Activated CD4-positive, alpha-beta T cell treated with anti-CD3 and anti-CD28 coated beads, Interleukin-2, amount 10 ng/mL, durations not matched to agents 24 days and 14 days (primary cell): Measurements from ENCODE around the gene FBXO7. TPM values are rescaled to one million over a fixed set of nuclear protein-coding genes. Genes with fewer than 3 reads are reported as not detected.

ENCODE experiments used
- DNase-seq: peaks from one replicate; pipeline ENCODE4 v3.0.0; 2022
- H3K27ac Mint-ChIP-seq: one replicate; pipeline ENCODE4 v1.8.0; 2022; ENCODE audit warnings: mild to moderate bottlenecking, mixed read lengths
- H3K27me3 Mint-ChIP-seq: one replicate; pipeline ENCODE4 v1.8.0; 2022; ENCODE audit warnings: mixed read lengths
- H3K36me3 Mint-ChIP-seq: one replicate; pipeline ENCODE4 v1.8.0; 2022; ENCODE audit warnings: low read depth, mild to moderate bottlenecking, mixed read lengths
- H3K4me1 Mint-ChIP-seq: one replicate; pipeline ENCODE4 v1.8.0; 2021; ENCODE audit warnings: mixed read lengths
- H3K4me3 Mint-ChIP-seq: one replicate; pipeline ENCODE4 v1.8.0; 2022; ENCODE audit warnings: mild to moderate bottlenecking, moderate library complexity, mixed read lengths
- H3K9me3 Mint-ChIP-seq: one replicate; pipeline ENCODE4 v1.8.0; 2021; ENCODE audit warnings: mixed read lengths
- intact Hi-C: fragments of 100-400 bp; cut with micrococcal nuclease; formaldehyde crosslinking; loops from one replicate; pipeline ENCODE4 v1.15.1; 2023
- total RNA-seq: library from RNA; stranded (reverse); gene quantifications from 2 replicates; pipeline ENCODE4 v1.2.3, GENCODE V29; 2022

Gene FBXO7
- total RNA-seq = 95.6 and 96.5 TPM in 2 replicates

DNA sequence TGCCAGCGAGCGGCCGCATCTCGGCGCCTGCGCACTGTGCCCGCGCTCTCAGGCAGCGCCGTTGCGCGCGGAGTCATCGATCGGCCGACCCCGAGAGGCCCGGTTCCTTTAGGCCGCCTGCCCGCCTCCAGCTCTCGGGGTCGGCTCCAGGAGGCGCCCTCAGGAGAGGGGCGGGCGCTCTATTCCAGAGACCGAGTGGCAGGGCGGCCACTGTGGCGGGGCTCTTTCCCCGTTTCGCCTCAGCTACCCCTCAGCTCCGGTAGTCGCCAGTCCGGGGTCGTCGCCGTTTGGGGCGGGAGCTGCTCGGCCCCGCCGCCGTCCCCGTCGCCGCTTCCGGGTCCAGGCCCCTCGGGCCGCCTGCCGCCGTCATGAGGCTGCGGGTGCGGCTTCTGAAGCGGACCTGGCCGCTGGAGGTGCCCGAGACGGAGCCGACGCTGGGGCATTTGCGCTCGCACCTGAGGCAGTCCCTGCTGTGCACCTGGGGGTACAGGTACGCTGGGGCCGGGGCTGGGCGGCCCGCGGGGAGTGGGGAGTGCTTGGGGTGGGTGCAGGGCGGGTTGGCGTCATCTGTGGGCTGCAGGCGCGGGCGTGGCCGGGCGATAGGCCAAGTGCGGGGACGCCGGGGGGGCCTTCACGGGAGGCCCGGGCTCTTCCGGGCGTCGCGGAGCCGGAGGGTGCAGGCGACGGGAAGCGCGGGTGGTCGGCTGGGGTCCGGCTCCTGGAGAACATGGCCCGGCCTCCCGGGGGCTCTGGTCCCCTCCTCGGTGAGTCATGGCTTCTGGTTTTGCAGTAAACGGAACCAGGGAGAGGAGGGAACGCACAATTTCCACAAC is at the start of gene FBXO7:
Gene FBXO7, plus strand, starts transcription at position 177 of the 833 bp plus-strand sequence. Its CDS starts 192 bp downstream, at position 369.
- peak; percentile 96 for DNase-seq
- Mint-ChIP-seq H3K4me3 (peak within 1 kb of the TSS; percentile 89), H3K9me3 (no peaks in the 10 kb centered on the region), H3K4me1 (peaks cover 20% of the 10 kb centered on the region), H3K36me3 (peaks cover 8% of the 10 kb centered on the region), H3K27me3 (no peaks in the 10 kb centered on the region), H3K27ac (peak within 1 kb of the TSS; percentile 95)
- intact Hi-C loops = loop anchor here (1.0 to 5.0 kb wide), 6 partner anchors 8 to 812 kb away; partner anchors contain the start of genes DEPDC5, PISD, PRR14L and RFPL2

DNA sequence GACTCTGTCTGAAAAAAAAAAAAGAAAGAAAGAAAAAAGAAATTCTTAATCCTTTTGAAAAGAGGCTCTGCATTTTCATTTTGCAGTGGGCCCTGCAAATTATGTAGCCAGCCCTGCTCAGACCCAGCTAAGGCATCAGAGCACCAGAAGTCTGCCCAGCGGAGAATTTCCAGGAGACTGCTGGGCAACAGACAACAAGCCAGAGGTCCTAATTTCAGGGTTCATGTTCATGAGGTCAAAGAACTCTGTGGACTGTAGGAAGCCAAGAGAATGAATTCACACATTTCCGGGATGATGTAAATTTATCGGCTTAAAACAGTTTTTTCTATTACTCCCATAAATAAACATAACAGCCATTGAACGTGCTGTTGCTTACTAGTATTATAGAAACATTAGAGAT is 47.7 kb upstream of the FBXO7 start:
- DNase-seq = no peak
- no peaks in the 10 kb centered on the region for H3K36me3 Mint-ChIP-seq
- intact Hi-C loops = no loop called here
- peaks cover 33% of the 10 kb centered on the region for H3K27me3 Mint-ChIP-seq
- no peaks in the 10 kb centered on the region for H3K9me3 Mint-ChIP-seq
- no peaks in the 10 kb centered on the region for H3K4me1 Mint-ChIP-seq
- H3K4me3 Mint-ChIP-seq = no peak overlapping the region
- H3K27ac Mint-ChIP-seq = no peak overlapping the region

DNA sequence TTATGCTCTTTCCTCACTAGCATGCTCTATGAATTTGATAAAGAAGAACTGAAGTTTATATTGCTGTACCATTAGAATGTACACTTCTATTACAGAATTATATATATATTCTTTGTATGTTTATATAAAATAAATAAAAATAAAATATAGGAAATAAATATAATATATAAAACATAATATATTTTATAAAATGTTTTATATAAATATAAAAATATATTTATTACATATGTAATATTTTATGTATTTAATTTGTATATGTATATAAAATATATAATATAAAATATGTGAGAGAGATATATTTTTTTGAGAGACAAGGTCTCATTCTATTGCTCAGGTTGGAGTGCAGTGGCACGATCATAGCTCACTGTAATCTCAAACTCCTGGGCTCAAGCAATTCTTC is 44.3 kb upstream of the FBXO7 start:
- no peak overlapping the region for H3K27ac Mint-ChIP-seq
- no peaks in the 10 kb centered on the region for H3K36me3 Mint-ChIP-seq
- H3K4me3 Mint-ChIP-seq = no peak overlapping the region
- H3K9me3 Mint-ChIP-seq = no peaks in the 10 kb centered on the region
- H3K4me1 Mint-ChIP-seq = no peaks in the 10 kb centered on the region
- no peak for DNase-seq
- intact Hi-C loops = no loop called here
- H3K27me3 Mint-ChIP-seq = peaks cover 18% of the 10 kb centered on the region

GRCh38 chr22:32444068-32444467 is 30.5 kb upstream of the FBXO7 start:
- peak; percentile 58 for DNase-seq
- Mint-ChIP-seq H3K27me3 (peaks cover 8% of the 10 kb centered on the region), H3K27ac (no peak overlapping the region), H3K36me3 (no peaks in the 10 kb centered on the region), H3K4me1 (no peaks in the 10 kb centered on the region), H3K4me3 (no peak overlapping the region), H3K9me3 (no peaks in the 10 kb centered on the region)
- intact Hi-C loops = no loop called here

DNA sequence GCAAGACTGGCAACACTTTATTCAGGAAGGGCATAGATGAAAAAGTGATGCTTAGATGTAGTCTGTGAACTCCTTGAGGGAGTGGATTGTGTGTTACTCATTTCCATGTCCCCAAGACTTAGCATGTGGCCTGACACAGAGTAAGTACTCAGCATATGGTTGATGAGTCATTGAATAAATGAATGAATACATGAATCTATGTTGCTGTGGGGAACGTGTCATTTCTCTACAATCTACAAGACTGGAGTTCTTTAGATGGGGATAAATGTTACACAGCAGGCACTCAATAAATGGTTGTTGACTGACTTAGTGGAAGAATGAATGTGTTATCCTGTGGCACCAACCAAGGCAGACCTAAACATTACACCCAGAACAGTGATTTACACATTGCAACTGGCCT is 28.3 kb upstream of the FBXO7 start:
- Mint-ChIP-seq H3K27ac (no peak overlapping the region), H3K4me1 (no peaks in the 10 kb centered on the region), H3K36me3 (no peaks in the 10 kb centered on the region), H3K9me3 (no peaks in the 10 kb centered on the region), H3K4me3 (no peak overlapping the region), H3K27me3 (peaks cover 11% of the 10 kb centered on the region)
- intact Hi-C loops = no loop called here
- DNase-seq = no peak

- no peak for DNase-seq
- intact Hi-C loops = no loop called here
- H3K4me3 Mint-ChIP-seq = no peak overlapping the region
These were observed 25.6 kb upstream of the FBXO7 start for GRCh38 chr22:32448980-32449379.

DNA sequence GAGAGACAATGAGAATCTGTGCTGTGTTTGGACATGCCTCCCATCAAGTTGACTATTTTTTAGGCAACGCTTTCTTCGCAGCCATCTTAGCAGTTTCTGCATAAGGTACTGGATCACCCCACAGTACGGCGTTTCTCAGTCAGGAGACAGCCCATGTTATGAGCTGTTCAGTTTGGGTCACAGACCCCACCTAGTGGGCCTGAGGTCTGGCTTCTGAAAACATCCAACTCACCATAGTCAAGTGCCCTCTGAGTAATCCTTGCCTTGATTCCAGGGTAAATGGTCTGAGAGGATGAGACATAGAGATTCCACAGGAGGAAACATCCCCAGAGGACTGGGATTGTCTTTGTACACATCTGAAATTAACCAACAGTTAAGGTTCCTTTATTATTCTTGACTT is 17.6 kb upstream of the FBXO7 start:
- H3K4me1 Mint-ChIP-seq = no peaks in the 10 kb centered on the region
- peaks cover 34% of the 10 kb centered on the region for H3K27me3 Mint-ChIP-seq
- intact Hi-C loops = no loop called here
- H3K4me3 Mint-ChIP-seq = no peak overlapping the region
- H3K36me3 Mint-ChIP-seq = no peaks in the 10 kb centered on the region
- no peak for DNase-seq
- no peaks in the 10 kb centered on the region for H3K9me3 Mint-ChIP-seq
- H3K27ac Mint-ChIP-seq = no peak overlapping the region

More at GRCh38 chr22:32448980-32449379, 25.6 kb upstream of the FBXO7 start:
- no peak overlapping the region for H3K27ac Mint-ChIP-seq
- no peaks in the 10 kb centered on the region for H3K4me1 Mint-ChIP-seq
- H3K9me3 Mint-ChIP-seq = no peaks in the 10 kb centered on the region
- H3K36me3 Mint-ChIP-seq = no peaks in the 10 kb centered on the region
- H3K27me3 Mint-ChIP-seq = peaks cover 18% of the 10 kb centered on the region

DNA sequence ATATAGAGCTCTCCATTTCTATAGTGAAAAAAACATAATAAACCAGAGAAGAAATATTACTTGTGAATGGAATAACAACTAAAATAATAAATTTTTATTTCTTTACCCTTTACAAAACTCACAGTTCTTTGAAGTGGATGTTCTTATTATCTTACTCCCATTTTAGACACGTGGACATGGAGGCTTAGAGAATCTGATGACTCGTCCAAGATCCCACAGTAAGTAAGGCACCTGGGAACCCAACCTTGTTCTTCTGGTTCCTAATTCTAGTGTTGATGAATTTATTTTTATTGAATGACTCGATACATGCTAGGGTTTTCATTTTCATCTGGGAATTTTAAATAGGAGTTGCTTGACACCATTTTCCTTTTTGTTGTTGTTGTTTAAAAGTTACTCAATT is 12.2 kb upstream of the FBXO7 start:
- Mint-ChIP-seq H3K4me3 (no peak overlapping the region), H3K36me3 (no peaks in the 10 kb centered on the region), H3K27ac (no peak overlapping the region), H3K9me3 (no peaks in the 10 kb centered on the region), H3K27me3 (peaks cover 45% of the 10 kb centered on the region), H3K4me1 (no peaks in the 10 kb centered on the region)
- DNase-seq = no peak
- intact Hi-C loops = no loop called here

- Mint-ChIP-seq H3K9me3 (no peaks in the 10 kb centered on the region), H3K27me3 (peaks cover 37% of the 10 kb centered on the region), H3K36me3 (no peaks in the 10 kb centered on the region), H3K4me1 (no peaks in the 10 kb centered on the region), H3K27ac (no peak overlapping the region), H3K4me3 (no peak overlapping the region)
- no peak for DNase-seq
- intact Hi-C loops = no loop called here
These were observed 8.9 kb upstream of the FBXO7 start for GRCh38 chr22:32465661-32466060.

DNA sequence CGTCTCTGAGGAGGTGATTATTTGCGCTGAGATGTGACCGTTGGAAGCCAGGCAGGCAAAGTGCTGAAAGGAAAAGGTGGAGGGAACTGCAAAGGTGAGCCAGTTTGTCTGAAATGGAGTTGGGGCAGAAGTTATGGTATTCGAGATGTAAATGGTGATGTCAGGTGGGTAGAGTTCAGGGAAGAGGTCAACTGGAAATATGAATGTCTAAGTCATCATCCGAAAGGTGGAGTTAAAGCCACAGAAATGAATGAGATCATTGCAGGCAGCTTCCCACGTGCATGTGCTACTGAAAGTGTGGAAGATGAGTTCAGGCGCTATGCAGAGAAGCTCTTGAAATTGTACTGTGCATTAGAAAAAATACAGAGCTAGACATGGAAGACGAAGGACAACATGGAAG is 8.1 kb upstream of the FBXO7 start:
- Mint-ChIP-seq H3K9me3 (no peaks in the 10 kb centered on the region), H3K27ac (no peak overlapping the region), H3K4me1 (no peaks in the 10 kb centered on the region), H3K27me3 (peaks cover 29% of the 10 kb centered on the region), H3K4me3 (no peak overlapping the region), H3K36me3 (no peaks in the 10 kb centered on the region)
- intact Hi-C loops = no loop called here
- DNase-seq = no peak

DNA sequence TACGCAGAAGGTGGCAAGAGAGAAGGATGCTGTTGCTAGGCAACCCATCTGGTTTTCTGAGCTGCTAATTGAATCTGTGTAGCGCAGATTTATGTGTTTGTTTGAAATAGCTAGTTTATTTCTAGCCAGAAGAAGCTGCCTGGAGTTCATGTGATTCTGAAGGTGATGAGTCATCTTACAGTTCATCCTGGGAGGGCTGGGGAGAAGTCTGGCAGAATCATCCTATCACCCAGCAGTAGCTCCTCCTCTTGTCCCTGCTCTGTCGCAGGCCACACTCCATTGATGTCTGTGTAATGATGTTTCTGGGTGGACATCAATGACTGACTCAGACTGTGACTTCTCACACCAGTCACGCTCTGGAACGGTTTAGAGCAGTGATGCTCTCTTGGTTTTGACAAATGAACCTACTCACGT is 4.8 kb upstream of the FBXO7 start:
- DNase-seq = no peak
- peaks cover 2% of the 10 kb centered on the region for H3K36me3 Mint-ChIP-seq
- peaks cover 8% of the 10 kb centered on the region for H3K4me1 Mint-ChIP-seq

DNA sequence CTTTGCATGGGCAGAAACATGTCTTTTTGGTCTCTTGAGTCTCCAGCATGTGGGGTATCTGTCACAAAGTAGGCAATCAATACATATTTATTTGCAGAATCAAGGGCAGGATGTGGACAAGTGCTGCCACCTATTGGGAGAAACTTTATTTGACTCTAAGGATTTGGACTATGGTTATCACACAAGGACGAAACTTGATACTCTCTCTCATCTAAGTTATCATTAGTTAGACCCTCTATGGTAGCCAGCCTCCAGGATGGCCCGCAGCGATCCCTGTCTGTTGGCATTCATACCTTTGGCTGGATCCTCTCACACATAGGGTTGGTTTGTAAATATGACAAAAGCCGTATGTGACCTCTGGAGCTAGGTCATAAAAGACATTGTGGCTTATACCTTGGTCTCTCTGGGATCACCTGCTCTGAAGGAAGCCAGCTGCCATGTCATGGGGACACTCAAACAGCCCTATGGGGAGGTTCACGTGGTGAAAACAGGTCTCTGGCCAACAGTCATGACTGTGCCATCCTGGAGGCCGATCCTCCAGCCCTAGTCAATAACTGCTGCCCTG is 1.1 kb upstream of the FBXO7 start:
- intact Hi-C loops = loop anchor here (1.0 to 5.0 kb wide), 3 partner anchors 61 to 721 kb away; partner anchors contain the start of genes DEPDC5, PRR14L, RFPL2 and RTCB
- Mint-ChIP-seq H3K4me1 (peaks cover 15% of the 10 kb centered on the region), H3K27ac (peak overlapping the region; percentile 90), H3K9me3 (no peaks in the 10 kb centered on the region), H3K4me3 (peak overlapping the region; percentile 89), H3K36me3 (peaks cover 2% of the 10 kb centered on the region), H3K27me3 (no peaks in the 10 kb centered on the region)
- peak; percentile 89 for DNase-seq

More for the DNA sequence above, 4.8 kb upstream of the FBXO7 start:
- Mint-ChIP-seq H3K9me3 (no peaks in the 10 kb centered on the region), H3K27ac (no peak overlapping the region), H3K4me3 (no peak overlapping the region), H3K27me3 (peaks cover 13% of the 10 kb centered on the region)
- intact Hi-C loops = loop anchor here (5.0 kb wide), 2 partner anchors 263 to 718 kb away; partner anchors contain the start of genes DEPDC5, PRR14L and RFPL2

GRCh38 chr22:32475468-32476010 is 928 bp downstream of the FBXO7 start:
- peaks cover 15% of the 10 kb centered on the region for H3K36me3 Mint-ChIP-seq
- H3K9me3 Mint-ChIP-seq = no peaks in the 10 kb centered on the region
- no peaks in the 10 kb centered on the region for H3K27me3 Mint-ChIP-seq
- peak overlapping the region; percentile 95 for H3K27ac Mint-ChIP-seq
- peak; percentile 80 for DNase-seq
- intact Hi-C loops = loop anchor here (1.0 to 5.0 kb wide), 3 partner anchors 8 to 813 kb away; partner anchors contain the start of gene PISD
- peaks cover 27% of the 10 kb centered on the region for H3K4me1 Mint-ChIP-seq
- H3K4me3 Mint-ChIP-seq = peak overlapping the region; percentile 89
